Transverse colon (tissue), 4 donors: ENCODE results near the gene OSGIN1. TPM values are rescaled to one million over a fixed set of nuclear protein-coding genes. Genes with fewer than 3 reads are reported as not detected.
A peak's percentile ranks its signal among the peaks of the same experiment; 100 is the strongest.

Experiments used
- DNase-seq: peaks from one replicate; pipeline ENCODE4 v3.0.0-alpha.2; 2019
- H3K27ac ChIP-seq, 4 donors: fragments of 200-600 bp; sonication (generic); 2 replicates each; pipeline ENCODE4 v1.5.1; 2016 to 2018; ENCODE audit warnings: inconsistent platforms in 4 of 4
- H3K27me3 ChIP-seq: fragments of 200-600 bp; sonication (generic); 2 replicates; pipeline ENCODE4 v1.5.1; 2017; ENCODE audit warnings: inconsistent platforms
- H3K36me3 ChIP-seq, 4 donors: fragments of 200-600 bp; sonication (generic); 2 replicates each; pipeline ENCODE4 v1.5.1; 2017 to 2019; ENCODE audit warnings: inconsistent platforms in 4 of 4
- H3K4me1 ChIP-seq, 4 donors: fragments of 200-600 bp; sonication (generic); 2 replicates each; pipeline ENCODE4 v1.5.1; 2017 to 2020; ENCODE audit warnings: inconsistent platforms in 4 of 4
- H3K4me3 ChIP-seq, 4 donors: fragments of 200-600 bp; sonication (generic); 1 replicate in 1 of 4; 2 replicates in 3 of 4; pipeline versions ENCODE4 v1.5.1 to v1.6.1; 2017 to 2019; ENCODE audit warnings: inconsistent platforms in 4 of 4
- H3K9me3 ChIP-seq, 2 donors: fragments of 200-600 bp; sonication (generic); 2 replicates each; pipeline ENCODE4 v1.5.1; 2017 to 2019; ENCODE audit warnings: inconsistent platforms in 2 of 2
- CTCF ChIP-seq, 5 experiments: fragments of 200-600 bp in 3 of 5; fragments of 450-650 bp in 2 of 5; sonication (generic) in 3 of 5; IDR thresholded peaks; 1 replicate in 2 of 5; 2 replicates in 3 of 5; pipeline ENCODE4 v1.5.1; 2016 to 2017; ENCODE audit warnings: antibody characterized with exemption in 5 of 5, inconsistent platforms in 3 of 5, mild to moderate bottlenecking in 2 of 5, moderate library complexity in 1 of 5
- EP300 ChIP-seq: sonication (generic); formaldehyde crosslinking; IDR thresholded peaks from one replicate; pipeline ENCODE4 v1.6.1; 2017; ENCODE audit warnings: antibody characterized with exemption, low read depth
- POLR2A ChIP-seq: fragments of 450-650 bp; IDR thresholded peaks from one replicate; pipeline ENCODE4 v1.6.1; 2016; ENCODE audit warnings: antibody characterized with exemption, mild to moderate bottlenecking, moderate library complexity
- POLR2AphosphoS5 ChIP-seq, 3 donors: sonication (generic); formaldehyde crosslinking; IDR thresholded peaks; one replicate each; pipeline ENCODE4 v1.6.1; 2016; ENCODE audit warnings: antibody characterized with exemption in 3 of 3
- WGBS, 2 donors: methylation state at CpG; one replicate each; pipeline ENCODE4 v1.1.5; 2018; ENCODE audit warnings: low coverage in 1 of 2; 5-methylcytosine and 5-hydroxymethylcytosine counted together
- in situ Hi-C, 4 donors: fragments of 200-750 bp; cut with MboI; loops; one replicate each; pipeline versions ENCODE4 v1.15.0 to v1.15.1; 2017; ENCODE audit warnings: low sequenced_read_pairs in 3 of 4, low pct_ligation_motif_present in 1 of 4, low pct_unique_long_range_greater_than_20kb in 1 of 4
- intact Hi-C: fragments of 100-400 bp; cut with DNase I; formaldehyde crosslinking; loops from one replicate; pipeline ENCODE4 v1.15.1; 2023; ENCODE audit warnings: low total_unique reads
- total RNA-seq, 4 donors: library from RNA; depleted of rRNA; stranded (reverse); fragments of >200 nt; gene quantifications; one replicate each; pipeline ENCODE4 v1.1.0, GENCODE V29; 2016

OSGIN1 gene
- total RNA-seq, result 10 to 100 TPM; 10.7 to 26.2 (median 16.7) TPM

GRCh38 chr16:83952940-83953795, at the start of gene OSGIN1:
Gene OSGIN1 (plus strand): TSS chr16:83953240. CDS start chr16:83957672, 4,432 bp downstream.
- DNase-seq, result peak; percentile 96
- 1% methylated on average over 29 of the region's 30 CpGs; no CpG with 5 or more reads in 1 of the 2 donors for WGBS, 2 donors
- no peaks in the 10 kb centered on the region for H3K9me3 ChIP-seq
- H3K4me3 ChIP-seq, result peak within 1 kb of the TSS; percentile 48 to 73 (median 54)
- intact Hi-C loops (loop anchor here (10.0 kb wide), 1 partner anchor 128 kb away; no protein-coding TSS in a partner anchor), in situ Hi-C loops (loop anchor here in 3 of 4 donors (25.0 kb wide), 3 partner anchors 109 to 534 kb away; partner anchors contain the start of genes ADAD2 (in 1 of the 3) and TAF1C (in 1 of the 3))
- peak within 1 kb of the TSS; percentile 91 to 96 (median 94) for H3K27ac ChIP-seq
- H3K36me3 ChIP-seq, result no peaks in the 10 kb centered on the region
- TF ChIP-seq POLR2AphosphoS5 (IDR thresholded peaks at IDR 0.05) (peak; percentile 95 to 97 (median 96)), POLR2A (peak; percentile 98), EP300 (no peak), CTCF (IDR thresholded peaks at IDR 0.05) (no peak)
- no peaks in the 10 kb centered on the region for H3K27me3 ChIP-seq
- peaks cover 11 to 30% (median 22%) of the 10 kb centered on the region in 4 donors for H3K4me1 ChIP-seq

GRCh38 chr16:83903751-83904150, 49.3 kb upstream of the OSGIN1 start:
- Histone ChIP-seq H3K9me3 (no peaks in the 10 kb centered on the region), H3K4me1 (peaks cover 9 to 23% (median 16%) of the 10 kb centered on the region in 4 donors), H3K36me3 (peaks cover 0 to 9% (median 0%) of the 10 kb centered on the region in 4 donors), H3K4me3 (no peak overlapping the region), H3K27me3 (no peaks in the 10 kb centered on the region), H3K27ac (peak overlapping the region in 2 of 4 donors; percentile 14 to 51)
- TF ChIP-seq POLR2A (no peak), EP300 (no peak), CTCF (IDR thresholded peaks at IDR 0.05) (no peak), POLR2AphosphoS5 (IDR thresholded peaks at IDR 0.05) (no peak)
- peak; percentile 25 for DNase-seq
- WGBS, 2 donors, result 43 to 72% methylated on average over 5 to 10 of the region's 10 CpGs
- in situ Hi-C loops, result no loop called here
- intact Hi-C loops, result no loop called here

- Histone ChIP-seq H3K4me1 (peaks cover 0 to 5% (median under 1%) of the 10 kb centered on the region in 4 donors), H3K9me3 (no peaks in the 10 kb centered on the region), H3K27ac (no peak overlapping the region), H3K4me3 (no peak overlapping the region), H3K27me3 (no peaks in the 10 kb centered on the region), H3K36me3 (peaks cover 0 to 20% (median 7%) of the 10 kb centered on the region in 4 donors)
- TF ChIP-seq POLR2A (no peak), CTCF (IDR thresholded peaks at IDR 0.05) (no peak), EP300 (no peak), POLR2AphosphoS5 (IDR thresholded peaks at IDR 0.05) (no peak)
- in situ Hi-C loops, result no loop called here
- intact Hi-C loops, result no loop called here
- DNase-seq, result no peak
- WGBS, 2 donors, result 80 to 89% methylated on average over 7 to 8 of the region's 8 CpGs
Measured at GRCh38 chr16:83906683-83907082, 46.4 kb upstream of the OSGIN1 start.

- no peaks in the 10 kb centered on the region for H3K9me3 ChIP-seq
- in situ Hi-C loops, result no loop called here
- no peak overlapping the region for H3K27ac ChIP-seq
- peaks cover 0 to 22% (median 8%) of the 10 kb centered on the region in 4 donors for H3K36me3 ChIP-seq
- WGBS, 2 donors, result 92 to 96% methylated on average over 8 of the region's 8 CpGs
- intact Hi-C loops, result no loop called here
- TF ChIP-seq POLR2AphosphoS5 (IDR thresholded peaks at IDR 0.05), result no peak
- no peak for TF ChIP-seq POLR2A
- TF ChIP-seq CTCF (IDR thresholded peaks at IDR 0.05), result no peak
- TF ChIP-seq EP300, result no peak
- no peak for DNase-seq
- no peaks in the 10 kb centered on the region for H3K27me3 ChIP-seq
- no peak overlapping the region for H3K4me3 ChIP-seq
- peaks cover 0 to 4% (median 0%) of the 10 kb centered on the region in 4 donors for H3K4me1 ChIP-seq
Measured at GRCh38 chr16:83907111-83907510, 45.9 kb upstream of the OSGIN1 start.
